KG1 (cell line): ENCODE data around the gene MATR3.
"Not testable (repeated sequence)": the region's sequence is repeated elsewhere in the genome, so short reads cannot be mapped to it uniquely, and the experiment has no call there.

Experiments used
- DNase-seq: peaks from one replicate; lab custom pipeline; 2025; lab: John Stamatoyannopoulos, UW

MATR3 gene

GRCh38 chr5:139297439-139298133 lies 4.0 kb downstream of the MATR3 start:
- no peak for DNase-seq

- DNase-seq: no peak
Observed at GRCh38 chr5:139298242-139298641, 4.7 kb downstream of the MATR3 start.

GRCh38 chr5:139299486-139299885 lies 5.9 kb downstream of the MATR3 start:
- no peak for DNase-seq

- no peak for DNase-seq
Observed at GRCh38 chr5:139301808-139302499, 8.4 kb downstream of the MATR3 start.

GRCh38 chr5:139304391-139305324 lies 11.1 kb downstream of the MATR3 start:
- no peak for DNase-seq

- DNase-seq: no peak
Observed at GRCh38 chr5:139306197-139306596, 12.7 kb downstream of the MATR3 start.

- DNase-seq: no peak
Observed at GRCh38 chr5:139306628-139307379, 13.3 kb downstream of the MATR3 start.

GRCh38 chr5:139308797-139309196 lies 15.3 kb downstream of the MATR3 start:
- no peak for DNase-seq

GRCh38 chr5:139310715-139311186 lies 17.2 kb downstream of the MATR3 start:
- not testable (repeated sequence) for DNase-seq

- no peak for DNase-seq
Observed at GRCh38 chr5:139312075-139312474, 18.5 kb downstream of the MATR3 start.

- no peak for DNase-seq
Observed at GRCh38 chr5:139314276-139314675, 20.7 kb downstream of the MATR3 start.

- DNase-seq: no peak
Observed at GRCh38 chr5:139315056-139315615, 21.6 kb downstream of the MATR3 start.

GRCh38 chr5:139335811-139336210 lies 42.3 kb downstream of the MATR3 start:
- no peak for DNase-seq

- no peak for DNase-seq
Observed at GRCh38 chr5:139340051-139340450, 46.5 kb downstream of the MATR3 start.

- no peak for DNase-seq
Observed at GRCh38 chr5:139341187-139341688, 47.7 kb downstream of the MATR3 start.

- peak; percentile 44 for DNase-seq
Observed at GRCh38 chr5:139341689-139342422, 48.3 kb downstream of the MATR3 start, which contains the start of gene PAIP2. Gene PAIP2, plus strand, starts transcription at chr5:139341854. Its CDS starts 21,931 bp downstream, at chr5:139363785.

GRCh38 chr5:139342423-139342723 lies 48.8 kb downstream of the MATR3 start:
- no peak for DNase-seq

GRCh38 chr5:139343476-139343875 lies 49.9 kb downstream of the MATR3 start:
- DNase-seq: no peak

- no peak for DNase-seq
Observed at GRCh38 chr5:139344177-139344576, 50.6 kb downstream of the MATR3 start.

GRCh38 chr5:139345442-139345841 lies 51.9 kb downstream of the MATR3 start:
- DNase-seq: not testable (repeated sequence)
